ENCODE data around the gene TAOK1. TPM values are rescaled to one million over a fixed set of nuclear protein-coding genes. Genes with fewer than 3 reads are reported as not detected.

Gene TAOK1
- total RNA-seq, 1 experiment from 2014 or later = 87.1 TPM

DNA sequence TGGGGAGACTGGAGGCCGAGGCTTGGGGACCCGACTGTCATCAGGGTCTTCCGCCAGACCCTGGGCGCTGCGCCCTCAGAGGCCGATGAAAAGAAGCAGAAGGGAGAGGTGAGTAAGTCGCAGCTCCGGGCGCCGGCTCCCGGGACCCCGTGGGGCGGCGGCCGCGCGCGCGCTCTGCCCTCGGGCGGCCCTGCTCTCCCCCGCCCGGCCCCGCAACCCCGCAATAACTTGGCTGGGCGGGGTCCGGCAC is 177.1 kb downstream of the TAOK1 start:
- ATAC-seq (peak; percentile 1; the same call in 1 of the 2 replicates), DNase-seq (ENCODE audit: low spot score) (peak; percentile 43)
- Mint-ChIP-seq H3K27me3 (ENCODE audit: low read depth) (peaks cover 50% of the 10 kb centered on the region), H3K4me1 (peaks cover 11% of the 10 kb centered on the region), H3K4me3 (peak overlapping the region; percentile 91), H3K36me3 (no peaks in the 10 kb centered on the region), H3K9me3 (no peaks in the 10 kb centered on the region), H3K27ac (no peak overlapping the region)
- ChIA-PET POLR2A (interaction anchor here (1.6 kb wide), 1 partner anchor 31 kb away, joined by 5 read pairs; no protein-coding TSS in a partner anchor), CTCF (interaction anchor here (1.0 to 11.4 kb wide), 9 partner anchors 11 to 387 kb away, joined by 3 to 112 read pairs (median 5); partner anchors contain the start of genes ANKRD13B and MYO18A)
- TF ChIP-seq SMAD4 (CRISPR knock-in tag; IDR thresholded peaks at IDR 0.05) = no peak
- TF ChIP-seq, protein P1, sequence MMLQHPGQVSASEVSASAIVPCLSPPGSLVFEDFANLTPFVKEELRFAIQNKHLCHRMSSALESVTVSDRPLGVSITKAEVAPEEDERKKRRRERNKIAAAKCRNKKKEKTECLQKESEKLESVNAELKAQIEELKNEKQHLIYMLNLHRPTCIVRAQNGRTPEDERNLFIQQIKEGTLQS (CRISPR knock-in tag; conservative IDR thresholded peaks at IDR 0.05) = no peak
- TF ChIP-seq, protein P2, sequence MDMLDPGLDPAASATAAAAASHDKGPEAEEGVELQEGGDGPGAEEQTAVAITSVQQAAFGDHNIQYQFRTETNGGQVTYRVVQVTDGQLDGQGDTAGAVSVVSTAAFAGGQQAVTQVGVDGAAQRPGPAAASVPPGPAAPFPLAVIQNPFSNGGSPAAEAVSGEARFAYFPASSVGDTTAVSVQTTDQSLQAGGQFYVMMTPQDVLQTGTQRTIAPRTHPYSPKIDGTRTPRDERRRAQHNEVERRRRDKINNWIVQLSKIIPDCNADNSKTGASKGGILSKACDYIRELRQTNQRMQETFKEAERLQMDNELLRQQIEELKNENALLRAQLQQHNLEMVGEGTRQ (CRISPR knock-in tag; IDR thresholded peaks at IDR 0.05) = no peak
- no peak for TF ChIP-seq HMGA2 (CRISPR knock-in tag; IDR thresholded peaks at IDR 0.05)
- no peak for TF ChIP-seq TCF7 (CRISPR knock-in tag; IDR thresholded peaks at IDR 0.05; ENCODE audit: low read depth)
- no peak for TF ChIP-seq KAT7 (CRISPR knock-in tag; IDR thresholded peaks at IDR 0.05; ENCODE audit: borderline replicate concordance)
- TF ChIP-seq NFATC4 (CRISPR knock-in tag; IDR thresholded peaks at IDR 0.05) = no peak
- TF ChIP-seq TEAD4 (CRISPR knock-in tag; IDR thresholded peaks at IDR 0.05) = no peak
- no peak for TF ChIP-seq OVOL2 (CRISPR knock-in tag; IDR thresholded peaks at IDR 0.05; ENCODE audit: borderline replicate concordance)
- no peak for TF ChIP-seq CBFB (CRISPR knock-in tag; IDR thresholded peaks at IDR 0.05; ENCODE audit: low read depth)

DNA sequence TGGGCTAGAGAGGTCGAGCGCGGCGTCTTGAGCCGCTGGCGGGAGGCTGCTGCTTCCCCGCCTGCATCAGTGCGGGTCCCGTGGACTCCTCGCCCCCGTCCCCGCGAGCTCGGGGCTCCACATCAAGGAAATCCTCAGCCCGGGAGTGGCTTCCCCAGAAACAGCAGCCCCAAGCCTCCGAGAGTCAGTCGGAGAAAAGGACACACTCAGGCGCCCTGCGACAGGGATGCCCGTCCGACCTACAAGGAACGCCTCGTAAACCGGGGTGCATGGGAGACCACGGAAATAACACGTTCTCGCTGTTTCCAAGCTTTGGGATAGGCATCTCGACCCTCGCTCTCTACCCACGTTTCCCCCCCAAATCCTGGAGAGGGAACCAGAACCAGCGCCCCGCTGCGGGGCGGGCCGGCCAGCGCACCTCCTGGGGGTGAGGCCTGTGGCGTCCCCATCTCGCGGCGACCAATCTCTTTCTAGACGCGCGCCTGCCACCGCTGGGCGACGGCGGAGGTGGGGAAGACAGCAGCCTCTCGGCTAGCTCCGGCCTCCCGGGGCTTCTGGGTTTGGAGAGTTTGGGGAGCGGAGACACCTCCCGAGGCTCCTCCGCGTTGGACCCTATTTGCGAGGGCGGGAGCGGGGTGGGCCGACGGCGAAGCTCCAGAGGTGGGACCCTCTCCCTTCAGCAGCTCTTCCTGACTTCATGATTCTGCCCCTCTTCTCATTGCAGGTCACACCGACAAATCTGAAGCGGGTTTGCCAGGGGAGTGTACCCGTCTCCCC is 177.6 kb downstream of the TAOK1 start:
- Mint-ChIP-seq H3K4me1 (peaks cover 11% of the 10 kb centered on the region), H3K9me3 (no peaks in the 10 kb centered on the region), H3K4me3 (peak overlapping the region; percentile 91), H3K27me3 (ENCODE audit: low read depth) (peaks cover 48% of the 10 kb centered on the region), H3K36me3 (no peaks in the 10 kb centered on the region), H3K27ac (peak overlapping the region; percentile 95)
- ChIA-PET CTCF (interaction anchor here (0.7 to 11.4 kb wide), 12 partner anchors 12 to 198 kb away, joined by 3 to 112 read pairs (median 8); partner anchors contain the start of gene ANKRD13B), POLR2A (interaction anchor here (1.3 to 1.6 kb wide), 2 partner anchors 24 to 30 kb away, joined by 5 to 10 read pairs; no protein-coding TSS in a partner anchor)
- ATAC-seq = peak; percentile 11
- DNase-seq (ENCODE audit: low spot score) = peak; percentile 74
- TF ChIP-seq JUN (CRISPR knock-in tag; IDR thresholded peaks at IDR 0.05) (no peak), IRF2 (CRISPR knock-in tag; IDR thresholded peaks at IDR 0.05; ENCODE audit: borderline replicate concordance, low read depth) (no peak), ZNF423 (CRISPR knock-in tag; IDR thresholded peaks at IDR 0.05) (peak; percentile 49), KAT7 (CRISPR knock-in tag; IDR thresholded peaks at IDR 0.05; ENCODE audit: borderline replicate concordance) (peak; percentile 45; the same call in 1 of the 2 replicates), EMX1 (CRISPR knock-in tag; IDR thresholded peaks at IDR 0.05) (no peak), ZNF138 (CRISPR knock-in tag; conservative IDR thresholded peaks at IDR 0.05) (no peak), ZNF396 (CRISPR knock-in tag; IDR thresholded peaks at IDR 0.05; ENCODE audit: borderline replicate concordance) (no peak)
- TF ChIP-seq, protein P3, sequence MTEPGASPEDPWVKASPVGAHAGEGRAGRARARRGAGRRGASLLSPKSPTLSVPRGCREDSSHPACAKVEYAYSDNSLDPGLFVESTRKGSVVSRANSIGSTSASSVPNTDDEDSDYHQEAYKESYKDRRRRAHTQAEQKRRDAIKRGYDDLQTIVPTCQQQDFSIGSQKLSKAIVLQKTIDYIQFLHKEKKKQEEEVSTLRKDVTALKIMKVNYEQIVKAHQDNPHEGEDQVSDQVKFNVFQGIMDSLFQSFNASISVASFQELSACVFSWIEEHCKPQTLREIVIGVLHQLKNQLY (CRISPR knock-in tag; IDR thresholded peaks at IDR 0.05) = no peak
- TF ChIP-seq, protein P4, sequence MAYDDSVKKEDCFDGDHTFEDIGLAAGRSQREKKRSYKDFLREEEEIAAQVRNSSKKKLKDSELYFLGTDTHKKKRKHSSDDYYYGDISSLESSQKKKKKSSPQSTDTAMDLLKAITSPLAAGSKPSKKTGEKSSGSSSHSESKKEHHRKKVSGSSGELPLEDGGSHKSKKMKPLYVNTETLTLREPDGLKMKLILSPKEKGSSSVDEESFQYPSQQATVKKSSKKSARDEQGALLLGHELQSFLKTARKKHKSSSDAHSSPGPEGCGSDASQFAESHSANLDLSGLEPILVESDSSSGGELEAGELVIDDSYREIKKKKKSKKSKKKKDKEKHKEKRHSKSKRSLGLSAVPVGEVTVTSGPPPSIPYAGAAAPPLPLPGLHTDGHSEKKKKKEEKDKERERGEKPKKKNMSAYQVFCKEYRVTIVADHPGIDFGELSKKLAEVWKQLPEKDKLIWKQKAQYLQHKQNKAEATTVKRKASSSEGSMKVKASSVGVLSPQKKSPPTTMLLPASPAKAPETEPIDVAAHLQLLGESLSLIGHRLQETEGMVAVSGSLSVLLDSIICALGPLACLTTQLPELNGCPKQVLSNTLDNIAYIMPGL (CRISPR knock-in tag; IDR thresholded peaks at IDR 0.05) = 0 out of 2 replicates have a peak, but pooled peaks have one; percentile 16
- TF ChIP-seq, protein P5, sequence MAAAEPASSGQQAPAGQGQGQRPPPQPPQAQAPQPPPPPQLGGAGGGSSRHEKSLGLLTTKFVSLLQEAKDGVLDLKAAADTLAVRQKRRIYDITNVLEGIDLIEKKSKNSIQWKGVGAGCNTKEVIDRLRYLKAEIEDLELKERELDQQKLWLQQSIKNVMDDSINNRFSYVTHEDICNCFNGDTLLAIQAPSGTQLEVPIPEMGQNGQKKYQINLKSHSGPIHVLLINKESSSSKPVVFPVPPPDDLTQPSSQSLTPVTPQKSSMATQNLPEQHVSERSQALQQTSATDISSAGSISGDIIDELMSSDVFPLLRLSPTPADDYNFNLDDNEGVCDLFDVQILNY (CRISPR knock-in tag; IDR thresholded peaks at IDR 0.05) = no peak
- TF ChIP-seq, protein P6, sequence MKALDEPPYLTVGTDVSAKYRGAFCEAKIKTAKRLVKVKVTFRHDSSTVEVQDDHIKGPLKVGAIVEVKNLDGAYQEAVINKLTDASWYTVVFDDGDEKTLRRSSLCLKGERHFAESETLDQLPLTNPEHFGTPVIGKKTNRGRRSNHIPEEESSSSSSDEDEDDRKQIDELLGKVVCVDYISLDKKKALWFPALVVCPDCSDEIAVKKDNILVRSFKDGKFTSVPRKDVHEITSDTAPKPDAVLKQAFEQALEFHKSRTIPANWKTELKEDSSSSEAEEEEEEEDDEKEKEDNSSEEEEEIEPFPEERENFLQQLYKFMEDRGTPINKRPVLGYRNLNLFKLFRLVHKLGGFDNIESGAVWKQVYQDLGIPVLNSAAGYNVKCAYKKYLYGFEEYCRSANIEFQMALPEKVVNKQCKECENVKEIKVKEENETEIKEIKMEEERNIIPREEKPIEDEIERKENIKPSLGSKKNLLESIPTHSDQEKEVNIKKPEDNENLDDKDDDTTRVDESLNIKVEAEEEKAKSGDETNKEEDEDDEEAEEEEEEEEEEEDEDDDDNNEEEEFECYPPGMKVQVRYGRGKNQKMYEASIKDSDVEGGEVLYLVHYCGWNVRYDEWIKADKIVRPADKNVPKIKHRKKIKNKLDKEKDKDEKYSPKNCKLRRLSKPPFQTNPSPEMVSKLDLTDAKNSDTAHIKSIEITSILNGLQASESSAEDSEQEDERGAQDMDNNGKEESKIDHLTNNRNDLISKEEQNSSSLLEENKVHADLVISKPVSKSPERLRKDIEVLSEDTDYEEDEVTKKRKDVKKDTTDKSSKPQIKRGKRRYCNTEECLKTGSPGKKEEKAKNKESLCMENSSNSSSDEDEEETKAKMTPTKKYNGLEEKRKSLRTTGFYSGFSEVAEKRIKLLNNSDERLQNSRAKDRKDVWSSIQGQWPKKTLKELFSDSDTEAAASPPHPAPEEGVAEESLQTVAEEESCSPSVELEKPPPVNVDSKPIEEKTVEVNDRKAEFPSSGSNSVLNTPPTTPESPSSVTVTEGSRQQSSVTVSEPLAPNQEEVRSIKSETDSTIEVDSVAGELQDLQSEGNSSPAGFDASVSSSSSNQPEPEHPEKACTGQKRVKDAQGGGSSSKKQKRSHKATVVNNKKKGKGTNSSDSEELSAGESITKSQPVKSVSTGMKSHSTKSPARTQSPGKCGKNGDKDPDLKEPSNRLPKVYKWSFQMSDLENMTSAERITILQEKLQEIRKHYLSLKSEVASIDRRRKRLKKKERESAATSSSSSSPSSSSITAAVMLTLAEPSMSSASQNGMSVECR (CRISPR knock-in tag; IDR thresholded peaks at IDR 0.05; ENCODE audit: borderline replicate concordance) = 0 out of 2 replicates have a peak, but pooled peaks have one; percentile 48
- TF ChIP-seq, protein P7, sequence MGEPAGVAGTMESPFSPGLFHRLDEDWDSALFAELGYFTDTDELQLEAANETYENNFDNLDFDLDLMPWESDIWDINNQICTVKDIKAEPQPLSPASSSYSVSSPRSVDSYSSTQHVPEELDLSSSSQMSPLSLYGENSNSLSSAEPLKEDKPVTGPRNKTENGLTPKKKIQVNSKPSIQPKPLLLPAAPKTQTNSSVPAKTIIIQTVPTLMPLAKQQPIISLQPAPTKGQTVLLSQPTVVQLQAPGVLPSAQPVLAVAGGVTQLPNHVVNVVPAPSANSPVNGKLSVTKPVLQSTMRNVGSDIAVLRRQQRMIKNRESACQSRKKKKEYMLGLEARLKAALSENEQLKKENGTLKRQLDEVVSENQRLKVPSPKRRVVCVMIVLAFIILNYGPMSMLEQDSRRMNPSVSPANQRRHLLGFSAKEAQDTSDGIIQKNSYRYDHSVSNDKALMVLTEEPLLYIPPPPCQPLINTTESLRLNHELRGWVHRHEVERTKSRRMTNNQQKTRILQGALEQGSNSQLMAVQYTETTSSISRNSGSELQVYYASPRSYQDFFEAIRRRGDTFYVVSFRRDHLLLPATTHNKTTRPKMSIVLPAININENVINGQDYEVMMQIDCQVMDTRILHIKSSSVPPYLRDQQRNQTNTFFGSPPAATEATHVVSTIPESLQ (CRISPR knock-in tag; IDR thresholded peaks at IDR 0.05) = no peak
